PC-9 (cell line): ENCODE measurements around the gene NRP1. TPM values are rescaled to one million over a fixed set of nuclear protein-coding genes. Genes with fewer than 3 reads are reported as not detected.

ENCODE experiments used
- BruUV-seq: library from RNA; stranded (reverse); fragments of 400-500 nt; replicated peaks from 2 replicates; lab custom pipeline; 2021; lab: Mats Ljungman, UMichigan
- CTCF ChIA-PET: fragments of 300-600 bp; sonication (Branson Sonifier 250); formaldehyde crosslinking; loops from one replicate; lab custom pipeline; 2022; ENCODE audit warnings: antibody characterized with exemption; lab: Charles Lee
- POLR2A ChIA-PET: fragments of 300-600 bp; sonication (Branson Sonifier 250); formaldehyde crosslinking; loops from one replicate; lab custom pipeline; 2022; ENCODE audit warnings: antibody characterized with exemption; ENCODE audit not compliant: unreplicated experiment; lab: Charles Lee
- DNase-seq, 2 experiments: peaks; one replicate each; pipeline versions ENCODE4 v3.0.0 to v3.0.0-alpha.2; 2015 to 2022; ENCODE audit warnings: mixed read lengths in 1 of 2
- H2AFZ ChIP-seq: fragments of 200-600 bp; sonication (generic); 2 replicates; pipeline ENCODE4 v1.8.1; 2017; ENCODE audit warnings: antibody characterized with exemption
- H3F3A ChIP-seq: fragments of 200-600 bp; sonication (generic); 2 replicates; pipeline ENCODE4 v1.8.1; 2017; ENCODE audit warnings: antibody characterized with exemption, mild to moderate bottlenecking, low read depth; ENCODE audit not compliant: insufficient read depth
- H3K27ac ChIP-seq: fragments of 200-600 bp; sonication (generic); 2 replicates; pipeline ENCODE4 v1.6.1; 2016; ENCODE audit warnings: mixed run types
- H3K27me3 ChIP-seq: fragments of 200-600 bp; sonication (generic); 2 replicates; pipeline ENCODE4 v1.6.1; 2016; ENCODE audit warnings: low read depth, mixed run types; ENCODE audit not compliant: insufficient read depth
- H3K36me3 ChIP-seq: fragments of 200-600 bp; sonication (generic); 2 replicates; pipeline ENCODE4 v1.6.1; 2016; ENCODE audit warnings: low read depth, mixed run types
- H3K4me1 ChIP-seq: fragments of 200-600 bp; sonication (generic); replicated peaks from 2 replicates; pipeline ENCODE4 v1.6.1; 2016; ENCODE audit warnings: mixed run types; ENCODE audit not compliant: insufficient read depth
- H3K4me2 ChIP-seq: fragments of 200-600 bp; sonication (generic); 2 replicates; pipeline ENCODE4 v1.6.1; 2017; ENCODE audit warnings: mixed run types
- H3K4me3 ChIP-seq: fragments of 200-600 bp; sonication (generic); 2 replicates; pipeline ENCODE4 v1.6.1; 2016; ENCODE audit warnings: mixed run types
- H3K79me2 ChIP-seq: fragments of 200-600 bp; sonication (generic); 2 replicates; pipeline ENCODE4 v1.6.1; 2017; ENCODE audit warnings: low read depth, mixed run types
- H3K9me2 ChIP-seq: fragments of 200-600 bp; sonication (generic); 2 replicates; pipeline ENCODE4 v1.8.1; 2017; ENCODE audit warnings: mild to moderate bottlenecking; ENCODE audit not compliant: insufficient read depth
- H3K9me3 ChIP-seq: fragments of 200-600 bp; sonication (generic); 2 replicates; pipeline ENCODE4 v1.8.1; 2016; ENCODE audit warnings: low read depth; ENCODE audit not compliant: insufficient read depth
- H4K20me1 ChIP-seq: fragments of 200-600 bp; sonication (generic); 2 replicates; pipeline ENCODE4 v1.8.1; 2017; ENCODE audit not compliant: insufficient read depth
- EZH2 ChIP-seq: fragments of 200-600 bp; sonication (generic); IDR thresholded peaks from 2 replicates; pipeline ENCODE4 v1.8.0; 2017; ENCODE audit warnings: antibody characterized with exemption, low read depth
- intact Hi-C: fragments of 100-400 bp; cut with micrococcal nuclease; formaldehyde crosslinking; loops from one replicate; pipeline ENCODE4 v1.10.0; 2022; ENCODE audit not compliant: unreplicated experiment
- total RNA-seq: library from RNA; stranded (reverse); gene quantifications from 2 replicates; pipeline ENCODE4 v1.2.3, GENCODE V29; 2021
- TF ChIP-seq, protein P1 (sequence below): fragments of 200-600 bp; sonication (generic); conservative IDR thresholded peaks from 2 replicates; pipeline ENCODE4 v1.6.1; 2017; ENCODE audit warnings: mixed run types, antibody characterized with exemption, mild to moderate bottlenecking, moderate library complexity

Gene NRP1
- total RNA-seq, 1 experiment from 2014 or later, result 30.5 TPM

DNA sequence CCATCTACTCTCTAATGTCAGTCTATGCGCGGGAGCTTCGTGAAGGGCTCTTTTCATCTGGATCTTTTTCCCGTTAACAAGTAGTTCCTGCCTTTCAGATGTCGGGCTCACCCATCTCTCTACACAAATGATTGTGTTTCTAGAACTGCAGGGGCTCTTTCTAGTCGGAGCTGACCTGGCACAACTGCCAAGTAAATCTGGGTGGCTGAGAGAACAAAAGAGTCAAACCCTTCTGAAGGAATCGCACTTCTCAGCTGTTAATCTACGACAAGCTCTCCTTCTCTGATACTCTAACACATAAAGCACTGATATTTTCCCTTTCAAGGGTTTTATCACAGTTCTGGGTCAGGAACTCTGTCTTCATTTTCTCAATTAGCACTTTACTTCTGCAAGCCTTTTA, 144.7 kb downstream of the NRP1 start:
- no peak for DNase-seq
- no TSS peak for BruUV-seq
- H3K4me1 ChIP-seq, result no peaks in the 10 kb centered on the region
- H3K79me2 ChIP-seq, result no peaks in the 10 kb centered on the region
- no peak overlapping the region for H2AFZ ChIP-seq
- intact Hi-C loops, result loop anchor here (5.0 kb wide), 1 partner anchor 1447 kb away; no protein-coding TSS in a partner anchor
- H3K36me3 ChIP-seq, result peaks cover 16% of the 10 kb centered on the region; the same call in 1 of the 2 replicates
- H3K9me3 ChIP-seq, result no peaks in the 10 kb centered on the region
- CTCF ChIA-PET, result no interaction called here
- no peaks in the 10 kb centered on the region for H3K9me2 ChIP-seq
- H3F3A ChIP-seq, result no peaks in the 10 kb centered on the region; the same call in 1 of the 2 replicates
- H4K20me1 ChIP-seq, result no peaks in the 10 kb centered on the region
- no peak overlapping the region for H3K4me2 ChIP-seq
- no peak overlapping the region for H3K4me3 ChIP-seq
- no peak for TF ChIP-seq EZH2
- TF ChIP-seq, protein P1, sequence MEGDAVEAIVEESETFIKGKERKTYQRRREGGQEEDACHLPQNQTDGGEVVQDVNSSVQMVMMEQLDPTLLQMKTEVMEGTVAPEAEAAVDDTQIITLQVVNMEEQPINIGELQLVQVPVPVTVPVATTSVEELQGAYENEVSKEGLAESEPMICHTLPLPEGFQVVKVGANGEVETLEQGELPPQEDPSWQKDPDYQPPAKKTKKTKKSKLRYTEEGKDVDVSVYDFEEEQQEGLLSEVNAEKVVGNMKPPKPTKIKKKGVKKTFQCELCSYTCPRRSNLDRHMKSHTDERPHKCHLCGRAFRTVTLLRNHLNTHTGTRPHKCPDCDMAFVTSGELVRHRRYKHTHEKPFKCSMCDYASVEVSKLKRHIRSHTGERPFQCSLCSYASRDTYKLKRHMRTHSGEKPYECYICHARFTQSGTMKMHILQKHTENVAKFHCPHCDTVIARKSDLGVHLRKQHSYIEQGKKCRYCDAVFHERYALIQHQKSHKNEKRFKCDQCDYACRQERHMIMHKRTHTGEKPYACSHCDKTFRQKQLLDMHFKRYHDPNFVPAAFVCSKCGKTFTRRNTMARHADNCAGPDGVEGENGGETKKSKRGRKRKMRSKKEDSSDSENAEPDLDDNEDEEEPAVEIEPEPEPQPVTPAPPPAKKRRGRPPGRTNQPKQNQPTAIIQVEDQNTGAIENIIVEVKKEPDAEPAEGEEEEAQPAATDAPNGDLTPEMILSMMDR, result no peak
- H3K27me3 ChIP-seq, result no peaks in the 10 kb centered on the region
- POLR2A ChIA-PET, result no interaction called here
- H3K27ac ChIP-seq, result no peak overlapping the region

GRCh38 chr10:33189363-33189762, 145.1 kb downstream of the NRP1 start:
- ChIA-PET CTCF (no interaction called here), POLR2A (no interaction called here)
- no peak overlapping the region for H2AFZ ChIP-seq
- BruUV-seq, result no TSS peak
- H3K27me3 ChIP-seq, result no peaks in the 10 kb centered on the region
- H3K9me3 ChIP-seq, result no peaks in the 10 kb centered on the region
- no peaks in the 10 kb centered on the region for H3K9me2 ChIP-seq
- intact Hi-C loops, result no loop called here
- peaks cover 16% of the 10 kb centered on the region; the same call in 1 of the 2 replicates for H3K36me3 ChIP-seq
- no peaks in the 10 kb centered on the region for H4K20me1 ChIP-seq
- no peaks in the 10 kb centered on the region for H3K4me1 ChIP-seq
- H3K4me3 ChIP-seq, result no peak overlapping the region
- H3K4me2 ChIP-seq, result no peak overlapping the region
- no peak overlapping the region for H3K27ac ChIP-seq
- no peak for DNase-seq
- H3K79me2 ChIP-seq, result no peaks in the 10 kb centered on the region
- TF ChIP-seq EZH2, result no peak
- TF ChIP-seq, protein P1, result no peak
- H3F3A ChIP-seq, result no peaks in the 10 kb centered on the region; the same call in 1 of the 2 replicates

DNA sequence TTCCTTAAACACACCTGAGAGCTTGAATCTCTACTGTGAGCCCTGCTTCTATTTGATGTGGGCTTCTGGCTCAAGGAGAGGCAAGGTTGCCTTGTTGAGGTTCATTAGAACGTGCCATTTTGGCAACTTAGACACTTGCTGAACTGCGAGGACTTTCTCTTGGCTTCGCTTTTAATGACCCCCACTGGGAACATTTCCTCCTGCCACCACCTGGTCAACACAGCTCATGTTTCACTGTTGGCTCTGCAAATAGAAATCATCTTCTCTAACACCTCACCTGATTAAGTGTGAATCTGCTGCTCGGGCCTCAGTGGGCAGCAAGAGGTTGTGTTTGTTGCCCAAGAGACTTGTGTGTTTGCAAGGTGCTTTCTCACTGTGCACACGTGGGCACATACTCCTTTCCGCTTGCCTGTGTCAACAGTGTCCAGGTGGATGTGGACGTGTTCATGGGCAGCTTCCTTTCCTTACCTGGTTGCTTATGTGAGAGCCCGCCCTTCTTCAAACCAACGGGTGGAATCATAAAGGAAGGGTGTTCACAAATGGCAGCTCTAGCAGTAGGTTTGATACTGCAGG, 147.0 kb downstream of the NRP1 start:
- POLR2A ChIA-PET, result no interaction called here
- no peak for DNase-seq
- H3K27me3 ChIP-seq, result no peaks in the 10 kb centered on the region
- no peak overlapping the region for H2AFZ ChIP-seq
- no TSS peak for BruUV-seq
- no peak overlapping the region for H3K27ac ChIP-seq
- H3K9me3 ChIP-seq, result no peaks in the 10 kb centered on the region
- CTCF ChIA-PET, result no interaction called here
- peaks cover 14% of the 10 kb centered on the region; the same call in 1 of the 2 replicates for H3K36me3 ChIP-seq
- no peak overlapping the region for H3K4me3 ChIP-seq
- H3K9me2 ChIP-seq, result no peaks in the 10 kb centered on the region
- intact Hi-C loops, result no loop called here
- no peaks in the 10 kb centered on the region for H4K20me1 ChIP-seq
- no peak overlapping the region for H3K4me2 ChIP-seq
- no peaks in the 10 kb centered on the region for H3K4me1 ChIP-seq
- no peaks in the 10 kb centered on the region for H3F3A ChIP-seq
- TF ChIP-seq EZH2, result no peak
- TF ChIP-seq, protein P1, result no peak
- no peaks in the 10 kb centered on the region for H3K79me2 ChIP-seq
